ENCODE measurements around the gene DCAF7.

The DCAF7 gene

GRCh38 chr17:63544467-63545301 is 5.6 kb upstream of the DCAF7 start:
- DNase-seq = no peak

GRCh38 chr17:63546308-63547082 is 3.8 kb upstream of the DCAF7 start:
- no peak for DNase-seq

- DNase-seq = no peak
Measured at GRCh38 chr17:63547083-63547523, 3.2 kb upstream of the DCAF7 start.

- DNase-seq = no peak
Measured at GRCh38 chr17:63549289-63549945, 860 bp upstream of the DCAF7 start.

GRCh38 chr17:63550817-63551639 is 751 bp downstream of the DCAF7 start:
- peak; percentile 15 to 43 (median 42) for DNase-seq

- DNase-seq = no peak
Measured at GRCh38 chr17:63552211-63552610, 1.9 kb downstream of the DCAF7 start.

GRCh38 chr17:63555500-63556156 is 5.4 kb downstream of the DCAF7 start:
- peak; percentile 6 to 54 (median 42) for DNase-seq

- no peak for DNase-seq
Measured at GRCh38 chr17:63557416-63557815, 7.1 kb downstream of the DCAF7 start.

GRCh38 chr17:63558441-63558840 is 8.2 kb downstream of the DCAF7 start:
- no peak for DNase-seq

GRCh38 chr17:63561819-63562218 is 11.5 kb downstream of the DCAF7 start:
- DNase-seq = no peak

GRCh38 chr17:63563339-63563738 is 13.1 kb downstream of the DCAF7 start:
- no peak for DNase-seq

- no peak for DNase-seq
Measured at GRCh38 chr17:63564562-63564961, 14.3 kb downstream of the DCAF7 start.

GRCh38 chr17:63567229-63567628 is 17.0 kb downstream of the DCAF7 start:
- no peak for DNase-seq

- no peak for DNase-seq
Measured at GRCh38 chr17:63568563-63568962, 18.3 kb downstream of the DCAF7 start.

- peak; percentile 11 to 57 (median 30) for DNase-seq
Measured at GRCh38 chr17:63571632-63572310, 21.5 kb downstream of the DCAF7 start.

GRCh38 chr17:63573634-63574033 is 23.4 kb downstream of the DCAF7 start:
- no peak for DNase-seq

GRCh38 chr17:63578027-63578768 is 27.9 kb downstream of the DCAF7 start:
- no peak for DNase-seq

GRCh38 chr17:63578769-63579111 is 28.5 kb downstream of the DCAF7 start:
- DNase-seq = no peak

- DNase-seq = no peak
Measured at GRCh38 chr17:63579633-63580032, 29.4 kb downstream of the DCAF7 start.

GRCh38 chr17:63587770-63588169 is 37.5 kb downstream of the DCAF7 start:
- DNase-seq = no peak

- DNase-seq = no peak
Measured at GRCh38 chr17:63588797-63589196, 38.5 kb downstream of the DCAF7 start.
